PFSK-1 (cell line): Measurements from ENCODE around the gene RIPK1.

Source experiments
- FOXP2 ChIP-seq: optimal IDR thresholded peaks from 2 replicates; pipeline ENCODE3; 2011; ENCODE audit warnings: borderline replicate concordance, control low read depth, inconsistent platforms; ENCODE audit not compliant: insufficient read depth; ENCODE audit errors: extremely low read length, extremely low read depth
- POLR2AphosphoS5 ChIP-seq: IDR thresholded peaks from 2 replicates; pipeline ENCODE4 v1.6.1; 2012; ENCODE audit warnings: low read depth, mild to moderate bottlenecking, control low read depth, low read length, moderate library complexity
- SIN3A ChIP-seq: IDR thresholded peaks from 2 replicates; pipeline ENCODE4 v1.6.1; 2012; ENCODE audit warnings: mild to moderate bottlenecking, low read length, moderate library complexity, borderline replicate concordance; ENCODE audit not compliant: insufficient read depth
- TAF1 ChIP-seq: IDR thresholded peaks from 2 replicates; pipeline ENCODE4 v1.6.1; 2012; ENCODE audit warnings: low read length, control low read depth, borderline replicate concordance; ENCODE audit not compliant: insufficient read depth
- TF ChIP-seq, protein P1 (sequence below), 2 experiments: IDR thresholded peaks; 2 replicates each; pipeline versions ENCODE4 v1.6.1 to v1.8.0; 2011 to 2012; ENCODE audit warnings: low read depth in 2 of 2, low read length in 2 of 2, control low read depth in 1 of 2, inconsistent platforms in 1 of 2, mild to moderate bottlenecking in 1 of 2, moderate library complexity in 1 of 2; ENCODE audit not compliant: insufficient read depth in 1 of 2

The RIPK1 gene

DNA sequence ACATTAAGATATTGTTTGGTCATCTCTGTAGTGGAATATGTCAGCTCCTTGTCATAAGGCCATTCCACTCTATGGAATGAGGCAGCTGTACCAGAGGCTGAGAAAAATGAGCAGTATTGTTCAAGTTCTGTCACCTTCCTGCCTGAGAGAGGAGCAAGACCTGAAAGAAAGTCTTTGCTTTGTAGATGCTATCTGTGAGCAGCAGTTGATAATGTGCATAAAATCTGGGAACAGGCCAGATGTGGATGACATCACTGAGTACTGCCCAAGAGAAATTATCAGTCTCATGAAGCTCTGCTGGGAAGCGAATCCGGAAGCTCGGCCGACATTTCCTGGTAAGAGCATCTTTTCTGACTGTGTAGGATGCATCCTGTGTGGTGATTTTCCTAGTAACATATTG, 16.8 kb downstream of the RIPK1 start:
- TF ChIP-seq TAF1 = no peak
- TF ChIP-seq, protein P1, sequence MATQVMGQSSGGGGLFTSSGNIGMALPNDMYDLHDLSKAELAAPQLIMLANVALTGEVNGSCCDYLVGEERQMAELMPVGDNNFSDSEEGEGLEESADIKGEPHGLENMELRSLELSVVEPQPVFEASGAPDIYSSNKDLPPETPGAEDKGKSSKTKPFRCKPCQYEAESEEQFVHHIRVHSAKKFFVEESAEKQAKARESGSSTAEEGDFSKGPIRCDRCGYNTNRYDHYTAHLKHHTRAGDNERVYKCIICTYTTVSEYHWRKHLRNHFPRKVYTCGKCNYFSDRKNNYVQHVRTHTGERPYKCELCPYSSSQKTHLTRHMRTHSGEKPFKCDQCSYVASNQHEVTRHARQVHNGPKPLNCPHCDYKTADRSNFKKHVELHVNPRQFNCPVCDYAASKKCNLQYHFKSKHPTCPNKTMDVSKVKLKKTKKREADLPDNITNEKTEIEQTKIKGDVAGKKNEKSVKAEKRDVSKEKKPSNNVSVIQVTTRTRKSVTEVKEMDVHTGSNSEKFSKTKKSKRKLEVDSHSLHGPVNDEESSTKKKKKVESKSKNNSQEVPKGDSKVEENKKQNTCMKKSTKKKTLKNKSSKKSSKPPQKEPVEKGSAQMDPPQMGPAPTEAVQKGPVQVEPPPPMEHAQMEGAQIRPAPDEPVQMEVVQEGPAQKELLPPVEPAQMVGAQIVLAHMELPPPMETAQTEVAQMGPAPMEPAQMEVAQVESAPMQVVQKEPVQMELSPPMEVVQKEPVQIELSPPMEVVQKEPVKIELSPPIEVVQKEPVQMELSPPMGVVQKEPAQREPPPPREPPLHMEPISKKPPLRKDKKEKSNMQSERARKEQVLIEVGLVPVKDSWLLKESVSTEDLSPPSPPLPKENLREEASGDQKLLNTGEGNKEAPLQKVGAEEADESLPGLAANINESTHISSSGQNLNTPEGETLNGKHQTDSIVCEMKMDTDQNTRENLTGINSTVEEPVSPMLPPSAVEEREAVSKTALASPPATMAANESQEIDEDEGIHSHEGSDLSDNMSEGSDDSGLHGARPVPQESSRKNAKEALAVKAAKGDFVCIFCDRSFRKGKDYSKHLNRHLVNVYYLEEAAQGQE (IDR thresholded peaks at IDR 0.05; ENCODE audit: insufficient read depth in 1 of 2, low read depth in 2 of 2, low read length in 2 of 2) = no peak
- TF ChIP-seq FOXP2 = no peak
- TF ChIP-seq SIN3A = no peak
- TF ChIP-seq POLR2AphosphoS5 = no peak

DNA sequence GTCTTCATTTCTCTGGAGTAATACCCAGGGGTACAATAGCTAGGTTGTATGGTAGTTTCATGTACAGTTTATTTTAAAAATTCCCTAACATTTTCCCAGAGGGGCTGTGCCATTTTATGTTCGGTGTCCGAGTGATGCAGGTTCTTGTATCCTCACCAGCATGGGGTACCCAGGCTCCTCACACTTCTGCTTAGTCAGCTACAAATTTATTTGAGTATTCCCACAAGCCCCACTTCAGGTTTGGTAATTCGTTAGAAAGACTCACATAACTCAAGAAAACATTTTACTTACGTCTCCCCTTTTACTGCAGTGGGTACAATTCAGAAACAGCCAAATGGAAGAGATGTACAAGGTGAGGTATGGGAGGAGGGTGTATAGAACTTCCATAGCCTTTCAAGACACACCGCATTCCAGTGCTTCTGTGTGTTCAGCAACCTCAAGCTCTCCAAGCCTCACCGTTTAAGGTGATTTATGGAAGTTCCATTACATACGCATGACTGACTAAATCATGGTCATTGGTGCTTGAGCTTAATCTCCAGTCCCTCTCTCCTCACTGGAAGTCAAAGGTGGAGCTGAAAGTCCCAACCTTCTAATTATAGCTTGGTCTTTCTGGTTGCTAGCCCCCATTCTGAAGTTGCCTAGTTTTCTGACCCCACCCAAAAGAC, 18.1 kb downstream of the RIPK1 start:
- no peak for TF ChIP-seq POLR2AphosphoS5
- TF ChIP-seq SIN3A = no peak
- TF ChIP-seq FOXP2 = no peak
- TF ChIP-seq, protein P1 (IDR thresholded peaks at IDR 0.05; ENCODE audit: insufficient read depth in 1 of 2, low read depth in 2 of 2, low read length in 2 of 2) = no peak

DNA sequence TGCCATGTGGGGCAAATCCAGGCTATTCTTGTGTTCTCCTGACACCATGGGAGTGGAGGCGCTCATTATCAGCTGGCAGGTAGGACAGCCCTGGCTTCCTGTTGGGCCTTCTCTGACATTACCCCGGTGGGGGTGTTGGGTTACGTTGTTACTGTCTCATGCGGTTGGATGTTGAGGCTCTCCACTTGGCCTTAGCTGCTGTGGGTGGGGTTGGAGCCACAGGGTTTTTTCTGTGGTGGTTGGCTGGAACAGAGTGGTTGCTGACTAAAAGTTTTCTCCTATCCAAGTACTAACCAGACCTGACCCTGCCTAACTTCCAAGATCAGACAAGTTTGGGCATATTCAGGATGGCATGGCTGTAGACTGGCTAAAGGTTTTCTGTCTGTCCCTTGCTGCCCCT, 20.2 kb downstream of the RIPK1 start:
- TF ChIP-seq TAF1 (no peak), SIN3A (no peak), FOXP2 (no peak), POLR2AphosphoS5 (no peak)
- TF ChIP-seq, protein P1 (IDR thresholded peaks at IDR 0.05; ENCODE audit: insufficient read depth in 1 of 2, low read depth in 2 of 2, low read length in 2 of 2) = no peak

DNA sequence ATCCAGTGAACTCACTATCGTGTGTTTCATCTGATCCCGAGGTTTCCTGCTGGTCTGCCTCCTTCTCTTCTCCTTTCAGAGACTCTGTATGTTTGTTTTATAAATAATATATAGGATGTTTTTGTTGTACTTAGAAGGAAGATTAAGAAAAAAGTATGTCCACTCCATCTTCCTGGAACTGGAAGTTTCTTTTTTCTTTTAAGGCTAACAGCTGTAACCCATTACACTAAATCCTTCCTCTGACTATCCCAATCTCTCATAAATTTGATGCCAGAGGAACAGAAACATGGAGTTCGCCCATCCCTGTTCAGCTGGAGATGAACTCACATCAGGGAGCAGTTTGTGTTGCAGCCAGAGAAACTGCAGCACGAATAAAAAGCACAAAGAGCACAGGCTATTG, 20.7 kb downstream of the RIPK1 start:
- TF ChIP-seq TAF1 = no peak
- TF ChIP-seq FOXP2 = no peak
- TF ChIP-seq POLR2AphosphoS5 = no peak
- TF ChIP-seq, protein P1 (IDR thresholded peaks at IDR 0.05; ENCODE audit: insufficient read depth in 1 of 2, low read depth in 2 of 2, low read length in 2 of 2) = no peak
- no peak for TF ChIP-seq SIN3A

DNA sequence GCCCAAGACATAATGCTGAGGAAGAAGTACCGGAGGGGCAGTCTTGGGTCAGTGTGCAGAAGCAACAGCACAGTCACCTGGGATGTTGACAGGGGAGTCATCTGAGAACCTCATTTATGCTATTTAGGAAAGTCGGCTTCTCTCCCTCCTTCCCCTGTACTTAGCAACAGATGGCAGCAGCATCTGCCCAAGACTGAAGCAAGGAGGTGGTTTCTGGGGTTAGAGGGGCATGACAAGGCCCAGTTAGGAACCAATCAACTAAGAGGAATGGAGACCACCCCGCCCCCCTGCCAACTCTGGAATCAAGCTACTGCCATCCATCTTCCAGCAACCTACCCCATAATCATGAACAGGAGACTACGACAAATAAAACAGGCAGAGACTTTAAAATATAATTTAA, 21.7 kb downstream of the RIPK1 start:
- TF ChIP-seq SIN3A = no peak
- TF ChIP-seq, protein P1 (IDR thresholded peaks at IDR 0.05; ENCODE audit: insufficient read depth in 1 of 2, low read depth in 2 of 2, low read length in 2 of 2) = no peak
- no peak for TF ChIP-seq TAF1
- TF ChIP-seq FOXP2 = no peak
- no peak for TF ChIP-seq POLR2AphosphoS5
